RKO (cell line): Measurements from ENCODE around the gene UBR1.
"Not testable (repeated sequence)": the region's sequence is repeated elsewhere in the genome, so short reads cannot be mapped to it uniquely, and the experiment has no call there.

Source experiments
- DNase-seq: peaks from one replicate; pipeline ENCODE4 v3.0.0-alpha.2; 2016; ENCODE audit warnings: low spot score

Gene UBR1

DNA sequence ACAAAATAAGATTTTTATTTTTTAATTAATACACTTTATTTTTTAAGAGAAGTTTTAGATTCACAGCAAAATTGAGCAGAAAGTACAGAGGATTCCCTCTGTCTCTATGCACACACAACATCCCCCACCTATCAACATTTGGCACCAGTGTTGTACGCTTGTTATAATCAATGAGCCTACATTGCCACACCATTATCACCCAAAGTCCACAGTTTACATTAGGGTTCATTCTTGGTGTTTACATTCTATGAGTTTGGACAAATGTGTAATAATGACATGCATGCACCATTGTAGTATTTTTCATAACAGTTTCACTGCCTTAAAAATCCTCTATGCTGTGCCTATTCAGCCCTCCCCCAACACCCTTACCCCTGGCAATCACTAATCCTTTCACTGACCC is 134.0 kb downstream of the UBR1 start:
- DNase-seq = no peak

DNA sequence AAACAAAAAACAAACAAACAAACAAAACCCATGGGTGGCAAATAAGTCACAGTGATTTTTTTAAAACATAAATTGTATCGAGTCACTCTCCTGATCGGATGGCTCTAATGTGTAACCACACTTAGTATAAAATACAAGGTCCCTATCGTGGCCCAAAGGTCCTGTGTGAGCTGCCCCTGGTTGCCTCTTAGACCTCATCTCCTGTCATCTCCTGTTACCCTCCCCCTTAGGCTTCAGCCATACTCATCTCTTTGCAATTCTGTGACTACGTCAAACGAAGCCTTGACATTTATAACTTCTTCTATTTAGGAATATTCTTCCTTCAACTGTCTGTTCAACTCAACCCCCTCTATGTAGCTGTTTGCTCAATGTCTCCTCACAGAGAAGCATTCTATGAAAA is 141.4 kb downstream of the UBR1 start:
- no peak for DNase-seq

DNA sequence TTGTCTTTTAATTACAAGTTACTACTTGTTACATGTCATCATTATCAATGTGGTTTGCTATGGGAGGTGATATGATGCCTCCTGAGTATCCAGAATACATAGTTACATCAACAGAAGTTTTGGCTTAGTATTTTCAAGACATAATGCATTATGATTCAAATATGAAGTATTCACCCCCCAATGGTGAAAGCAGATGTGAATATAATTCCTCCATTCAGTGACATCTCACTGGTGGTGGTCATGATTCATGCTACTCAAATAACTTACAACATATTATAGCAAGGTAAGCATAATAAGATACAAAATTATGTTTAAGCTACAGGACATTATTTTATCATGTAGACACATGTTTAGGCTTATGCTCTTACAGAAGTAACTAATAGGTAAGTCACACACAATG is 150.3 kb downstream of the UBR1 start:
- DNase-seq = no peak

DNA sequence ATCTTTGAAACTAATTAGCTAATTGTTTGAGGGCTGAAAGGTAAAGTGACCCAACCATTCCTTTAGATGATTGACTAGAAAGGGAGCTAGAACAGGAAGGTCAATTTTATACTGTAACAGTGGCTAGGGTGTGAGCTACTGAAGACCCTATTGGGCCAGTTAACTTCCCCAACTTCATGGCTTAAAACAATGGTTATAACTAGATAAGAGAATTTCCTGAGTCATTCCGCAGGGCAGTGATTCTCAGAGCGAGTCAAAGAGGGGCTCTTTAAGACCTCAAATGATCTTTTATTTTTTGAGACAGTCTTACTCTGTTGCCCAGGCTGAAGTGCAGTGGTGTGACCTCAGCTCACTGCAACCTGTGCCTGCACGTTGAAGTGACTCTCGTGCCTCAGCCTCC is 151.5 kb downstream of the UBR1 start:
- no peak for DNase-seq

DNA sequence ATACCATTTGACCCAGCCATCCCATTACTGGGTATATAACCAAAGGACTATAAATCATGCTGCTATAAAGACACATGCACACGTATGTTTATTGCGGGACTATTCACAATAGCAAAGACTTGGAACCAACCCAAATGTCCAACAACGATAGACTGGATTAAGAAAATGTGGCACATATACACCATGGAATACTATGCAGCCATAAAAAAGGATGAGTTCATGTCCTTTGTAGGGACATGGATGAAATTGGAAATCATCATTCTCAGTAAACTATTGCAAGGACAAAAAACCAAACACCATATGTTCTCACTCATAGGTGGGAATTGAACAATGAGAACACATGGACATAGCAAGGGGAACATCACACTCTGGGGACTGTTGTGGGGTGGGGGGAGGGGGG is 156.9 kb downstream of the UBR1 start:
- not testable (repeated sequence) for DNase-seq

DNA sequence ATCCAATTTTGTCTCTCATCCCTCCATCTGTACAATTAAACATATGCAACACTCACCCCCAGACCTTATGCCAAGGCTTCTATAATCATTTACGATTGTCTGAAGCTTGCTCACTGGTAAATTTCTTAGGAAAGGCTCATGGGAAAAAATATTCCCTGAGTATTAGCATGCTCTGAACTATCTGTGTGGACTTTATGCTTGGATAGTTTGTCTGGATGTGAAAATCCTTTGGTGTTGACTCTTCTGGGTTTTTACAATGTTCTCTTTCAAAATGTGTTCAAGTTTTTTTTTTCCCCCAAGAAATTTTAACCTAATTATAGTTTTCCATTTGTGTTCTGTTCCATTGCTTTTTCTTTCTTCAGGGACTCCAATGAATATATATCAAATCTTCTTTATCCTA is 165.3 kb downstream of the UBR1 start:
- no peak for DNase-seq

DNA sequence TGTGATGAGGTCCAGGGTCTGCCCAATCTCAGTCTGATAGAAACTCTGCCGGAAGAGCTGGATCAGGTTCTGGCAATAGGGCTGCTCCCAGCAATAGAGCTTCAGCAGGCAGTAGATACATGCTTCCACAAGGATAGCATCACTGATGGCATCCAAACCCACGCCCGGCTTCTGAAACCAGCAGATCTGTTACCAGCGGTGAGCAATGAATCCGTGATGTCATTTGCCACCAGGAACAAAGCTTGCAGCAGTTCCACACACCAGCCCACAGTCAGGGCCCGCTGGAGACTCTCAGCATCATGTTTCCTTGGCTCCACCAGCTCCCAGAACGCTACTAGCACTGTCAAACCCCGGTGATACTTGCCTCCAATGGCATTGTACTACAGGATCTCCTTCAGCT is 166.0 kb downstream of the UBR1 start:
- DNase-seq = no peak

DNA sequence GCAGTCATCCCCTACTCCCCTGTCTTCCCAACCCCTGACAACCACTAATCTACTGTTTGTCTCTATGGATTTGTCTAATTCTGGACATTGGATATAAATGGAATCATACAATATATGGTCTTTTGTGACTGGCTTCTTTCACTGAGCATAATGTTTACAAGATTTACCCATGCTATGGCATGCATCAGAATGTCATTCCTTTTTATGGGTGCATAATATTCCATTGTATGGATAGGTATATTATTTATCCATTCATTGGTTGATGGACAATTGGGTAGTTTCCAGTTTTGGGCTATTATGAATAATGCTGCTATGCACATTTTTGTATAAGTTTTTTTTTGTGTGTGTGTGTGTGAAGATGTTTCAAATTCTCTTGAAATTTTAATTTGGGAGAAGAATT is 168.7 kb downstream of the UBR1 start:
- no peak for DNase-seq

DNA sequence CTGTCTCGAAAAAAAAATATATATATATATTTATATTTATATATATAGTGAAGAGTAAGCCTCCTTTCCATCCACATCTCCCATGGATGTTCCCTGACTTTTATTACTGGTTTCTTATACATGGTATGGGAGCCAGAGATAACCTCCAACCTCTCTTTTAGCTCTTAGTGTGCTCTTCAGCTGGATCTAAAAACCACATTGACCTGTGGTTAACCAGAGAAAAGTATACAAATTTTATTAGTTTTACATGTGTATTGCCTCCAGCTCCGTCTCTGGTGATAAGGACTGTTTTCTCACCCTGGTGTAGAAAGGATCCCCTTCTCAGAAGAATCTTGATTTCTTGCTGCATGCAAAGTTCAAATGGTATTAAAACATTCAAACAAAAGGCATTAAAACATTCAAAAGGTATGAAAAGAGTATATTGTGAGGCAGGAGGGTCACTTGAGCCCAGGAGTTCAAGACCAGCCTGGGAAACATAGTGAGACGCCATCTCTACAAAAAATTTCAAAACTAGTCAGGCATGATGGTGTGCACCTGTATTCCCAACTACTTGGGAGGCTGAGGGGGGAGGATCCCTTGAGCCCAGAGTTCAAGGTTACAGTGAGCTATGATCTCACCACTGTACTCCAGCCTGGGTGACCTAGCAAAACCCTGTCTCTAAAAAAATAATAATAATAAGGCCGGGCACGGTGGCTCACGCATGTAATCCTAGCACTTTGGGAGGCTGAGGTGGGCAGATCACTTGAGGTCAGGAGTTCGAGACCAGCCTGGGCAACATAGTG is 171.8 kb downstream of the UBR1 start:
- DNase-seq = no peak

DNA sequence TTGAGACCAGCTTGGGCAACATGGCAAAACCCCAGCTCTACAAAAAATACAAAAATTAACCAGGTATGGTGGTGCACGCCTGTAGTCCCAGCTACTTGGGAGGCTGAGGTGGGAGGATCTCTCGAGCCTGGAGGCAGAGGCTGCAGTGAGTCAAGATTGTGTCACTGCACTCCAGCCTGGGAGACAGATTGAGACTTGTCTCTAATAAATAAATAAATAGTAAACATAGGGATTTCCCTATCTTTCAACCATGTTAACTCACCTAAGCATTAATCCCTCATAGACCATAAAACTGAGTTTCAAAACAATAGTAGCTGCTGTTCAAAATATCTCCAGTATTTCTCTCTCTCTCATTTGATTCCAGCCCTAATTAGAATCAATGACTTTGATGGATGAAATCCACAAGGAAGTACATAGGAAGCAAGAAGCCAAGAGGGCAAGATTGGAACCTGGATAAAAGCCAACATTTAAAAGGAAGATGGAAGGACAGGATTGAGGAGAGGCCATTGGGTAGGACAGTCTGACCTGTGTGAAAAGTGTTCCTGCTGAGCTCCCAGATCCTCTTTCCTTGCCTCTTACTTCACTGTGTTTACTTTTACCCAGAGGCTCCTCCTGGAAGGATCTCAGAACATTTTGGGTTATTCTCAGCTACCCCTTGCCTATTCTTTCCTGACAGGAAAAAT is 172.9 kb downstream of the UBR1 start:
- DNase-seq = no peak

DNA sequence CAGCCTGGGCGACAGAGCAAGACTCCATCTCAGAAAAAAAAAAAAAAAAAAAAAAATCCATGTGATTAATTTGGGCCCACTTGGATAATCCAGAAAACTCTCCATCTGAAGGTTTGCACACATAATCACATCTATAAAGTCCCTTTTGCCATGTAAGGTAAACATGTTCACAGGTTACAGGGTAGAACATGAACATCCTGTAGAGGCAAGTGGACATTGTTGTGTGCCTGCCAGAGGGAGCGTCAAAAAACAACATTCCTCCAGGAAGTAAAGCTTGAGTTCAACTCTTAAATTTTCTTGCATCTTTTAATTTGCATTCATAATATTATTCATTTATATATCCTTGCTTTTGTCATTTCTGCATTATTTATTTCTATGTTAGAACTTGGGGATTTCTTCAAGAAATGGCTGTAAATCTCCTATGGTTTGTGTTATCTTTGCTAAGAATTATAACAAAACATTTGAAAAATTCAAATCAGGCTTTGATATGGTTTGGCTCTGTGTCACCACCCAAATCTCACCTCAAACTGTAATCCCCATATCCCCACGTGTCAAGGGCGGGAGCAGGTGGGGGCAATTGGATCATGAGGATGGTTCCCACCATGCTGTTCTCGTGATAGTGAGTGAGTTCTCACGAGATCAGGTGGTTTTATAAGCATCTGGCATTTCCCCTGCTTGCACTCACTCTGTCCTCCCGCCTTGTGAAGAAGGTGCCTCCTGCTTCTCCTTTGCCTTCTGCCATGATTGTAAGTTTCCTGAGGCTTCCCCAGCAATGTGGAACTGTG is 173.9 kb downstream of the UBR1 start:
- DNase-seq = no peak

DNA sequence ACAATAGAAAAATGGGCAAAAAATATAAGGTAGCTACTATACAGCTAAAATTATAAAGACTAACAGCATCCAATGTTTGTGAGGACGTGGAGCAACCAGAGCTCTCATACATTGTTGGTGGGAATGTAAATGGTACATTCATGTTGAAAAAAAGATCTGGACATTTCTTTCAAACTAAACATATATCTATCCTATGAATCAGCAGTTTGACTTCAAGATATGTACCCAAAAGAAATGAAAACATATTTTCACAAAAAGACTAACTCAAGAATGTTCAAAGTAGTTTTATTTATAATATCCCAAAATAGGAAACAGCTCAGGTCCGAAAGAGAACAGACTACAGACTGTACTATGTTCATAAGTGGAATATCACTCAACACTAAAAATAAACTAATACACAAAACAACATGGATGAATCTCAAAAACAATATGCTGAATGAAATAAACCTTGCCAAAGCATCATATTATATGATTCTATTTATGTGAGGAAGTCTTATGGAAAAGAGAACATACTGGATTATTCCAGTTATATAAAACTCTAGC is 176.5 kb downstream of the UBR1 start:
- DNase-seq = no peak

DNA sequence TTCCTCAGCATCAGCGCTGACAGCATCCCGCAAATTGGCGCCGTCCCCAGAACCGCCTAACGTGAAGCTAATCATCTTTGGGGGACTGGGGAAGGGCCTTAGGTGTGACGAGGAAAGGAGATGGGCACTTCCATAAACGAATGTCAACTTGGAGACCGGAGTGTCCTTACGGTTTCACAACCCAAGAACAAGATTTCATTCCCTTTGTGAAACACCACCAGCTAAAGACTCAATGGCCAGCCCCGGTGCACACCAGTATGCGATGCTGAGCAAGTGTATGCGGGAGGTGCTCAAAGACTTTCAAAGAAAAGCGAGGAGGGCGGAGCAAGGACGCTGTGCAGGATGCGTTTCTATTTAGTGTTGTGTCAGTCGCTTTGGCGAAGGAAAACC is 184.5 kb downstream of the UBR1 start:
- no peak for DNase-seq

DNA sequence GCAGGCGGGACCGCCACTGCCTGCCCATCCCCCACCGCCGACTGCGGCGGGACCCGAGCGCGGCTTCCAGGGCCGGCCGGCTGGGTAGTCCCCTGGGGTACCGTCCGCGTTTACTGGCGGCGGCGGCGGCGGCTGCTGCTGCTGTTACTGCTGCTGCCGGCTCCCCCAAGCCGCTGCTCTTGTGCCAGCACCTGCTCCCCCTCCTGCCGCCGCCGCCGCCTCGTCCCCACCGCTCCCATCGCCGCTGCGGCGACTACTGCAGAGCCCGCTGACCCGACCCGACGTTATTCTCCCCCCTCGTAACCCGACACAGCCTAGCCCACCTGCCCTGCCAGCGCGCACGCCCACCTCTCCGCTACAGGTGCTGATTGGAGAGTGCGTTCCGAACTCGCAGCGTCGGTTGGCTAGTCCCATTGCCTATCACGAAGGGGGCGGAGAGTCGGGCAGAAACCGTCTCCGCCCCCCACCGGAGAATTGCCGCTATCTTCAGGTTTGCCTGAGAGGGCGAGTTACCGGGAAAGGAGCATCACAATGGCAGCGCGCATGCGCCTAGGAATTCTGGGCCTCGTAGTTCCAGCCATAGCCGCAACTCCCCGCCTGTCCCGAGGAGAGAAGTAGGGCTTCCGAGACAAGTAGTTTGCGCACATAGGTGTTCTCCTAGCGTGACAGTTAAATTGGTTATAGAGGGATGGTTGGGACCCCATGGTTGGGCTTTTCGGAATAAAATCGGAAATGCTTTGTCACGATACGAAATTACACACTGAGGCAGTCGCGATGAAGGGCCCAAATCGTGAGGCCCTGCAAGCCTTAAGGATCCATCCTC is 185.1 kb downstream of the UBR1 start, which contains the start of gene TTBK2:
TSS of gene TTBK2 (minus strand) at position 260 of the 823 bp plus-strand sequence. CDS start 42,161 bp downstream, outside the sequence.
- peak; percentile 98 for DNase-seq

DNA sequence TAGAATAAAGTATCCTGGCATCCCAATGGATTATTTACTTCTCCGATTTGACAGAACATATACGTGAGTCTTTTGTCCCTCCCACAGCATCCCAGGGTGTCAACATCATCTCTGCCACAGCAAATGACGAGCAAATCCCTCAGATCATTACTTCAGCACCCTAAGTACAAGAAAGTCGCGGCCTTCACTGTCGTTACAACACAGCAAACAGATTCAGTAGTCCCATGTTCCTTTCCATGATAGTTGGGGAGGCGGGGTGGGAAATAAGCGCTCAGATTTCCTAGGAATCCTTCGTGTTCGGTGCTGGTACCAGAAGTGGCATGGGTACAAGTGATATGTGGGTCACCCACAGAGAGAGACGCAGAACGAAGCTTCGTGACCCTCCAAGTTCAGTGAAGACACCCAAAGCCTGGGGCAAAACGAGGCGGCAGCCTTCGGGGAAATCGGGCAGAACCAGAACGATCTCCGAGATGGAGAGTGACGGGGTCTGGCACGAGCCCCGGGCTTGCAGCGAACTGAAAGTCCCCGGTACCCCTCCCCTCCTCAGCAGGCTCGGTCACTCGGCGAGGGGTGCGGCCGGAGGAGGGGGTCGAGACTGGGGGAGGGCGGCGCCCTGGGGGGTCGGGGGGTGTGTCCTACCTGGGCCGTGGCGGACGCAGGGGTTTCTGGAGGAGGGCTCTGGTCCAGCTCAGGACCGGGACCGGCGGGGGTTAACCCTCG is 185.9 kb downstream of the UBR1 start:
- peak; percentile 75 for DNase-seq

DNA sequence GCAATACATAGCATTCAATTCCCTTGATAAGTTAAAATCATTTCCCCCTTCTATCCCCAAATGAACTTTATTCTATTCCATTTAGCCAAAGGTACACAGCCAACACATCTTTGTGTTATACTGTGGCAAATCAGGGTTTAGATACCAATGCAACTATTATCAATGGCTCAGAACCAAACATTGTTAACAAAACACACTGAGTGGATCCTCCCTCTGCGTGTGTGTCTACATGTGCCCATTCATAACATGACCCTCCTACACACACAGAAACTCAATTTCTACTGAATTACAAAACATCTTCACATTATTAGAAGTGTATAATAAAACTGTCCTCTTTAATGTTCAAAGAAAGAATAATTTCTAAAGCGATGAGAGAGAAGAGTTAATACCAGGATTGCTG is 186.5 kb downstream of the UBR1 start:
- DNase-seq = peak; percentile 15

DNA sequence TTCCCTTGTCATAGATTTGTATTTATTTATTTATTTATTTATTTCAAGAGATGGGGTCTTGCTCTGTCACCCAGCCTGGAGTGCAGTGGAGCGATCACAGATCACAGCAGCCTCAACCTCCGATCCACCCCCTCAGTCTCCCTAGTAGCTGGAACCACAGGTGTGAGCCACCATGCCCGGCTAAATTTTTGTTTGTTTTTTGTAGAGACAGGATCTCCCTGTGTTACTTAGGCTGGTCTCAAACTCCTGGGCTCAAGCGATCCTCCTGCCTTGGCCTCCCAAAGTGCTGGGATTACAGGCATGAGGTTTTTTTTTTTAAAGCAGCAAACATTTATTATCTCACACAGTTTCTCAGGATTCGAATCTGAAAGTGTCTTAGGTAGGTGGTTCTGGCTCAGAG is 187.8 kb downstream of the UBR1 start:
- DNase-seq = no peak

DNA sequence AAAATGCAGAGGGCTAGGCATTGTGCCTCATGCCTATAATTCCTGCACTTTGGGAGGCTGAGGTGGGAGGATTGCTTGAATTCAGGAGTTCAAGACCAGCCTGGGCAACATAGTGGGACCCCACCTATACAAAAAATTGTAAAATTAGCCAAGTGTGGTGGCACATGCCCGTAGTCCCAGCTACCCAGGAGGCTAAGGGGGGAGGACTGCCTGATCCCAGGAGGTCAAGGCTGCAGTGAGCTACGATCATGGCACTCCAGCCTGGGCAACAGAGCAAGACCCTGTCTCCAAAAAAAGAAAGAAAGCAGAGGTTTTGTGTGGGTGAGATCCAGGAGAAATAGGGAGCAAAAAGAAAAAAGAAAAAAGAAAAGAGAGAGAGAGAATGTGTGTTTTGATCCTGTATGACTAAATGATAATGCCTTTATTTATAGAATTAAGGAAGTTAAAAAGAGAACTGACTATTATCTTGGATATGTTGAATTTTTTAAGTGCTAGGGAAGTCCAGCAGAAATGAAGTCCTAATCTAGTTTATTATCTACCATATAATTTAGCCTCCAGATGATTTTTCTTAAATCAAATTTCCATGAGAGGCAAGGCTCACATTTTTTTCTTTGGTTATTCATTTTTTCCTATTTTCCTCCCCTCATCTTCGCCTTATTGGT is 190.1 kb downstream of the UBR1 start:
- DNase-seq = no peak

DNA sequence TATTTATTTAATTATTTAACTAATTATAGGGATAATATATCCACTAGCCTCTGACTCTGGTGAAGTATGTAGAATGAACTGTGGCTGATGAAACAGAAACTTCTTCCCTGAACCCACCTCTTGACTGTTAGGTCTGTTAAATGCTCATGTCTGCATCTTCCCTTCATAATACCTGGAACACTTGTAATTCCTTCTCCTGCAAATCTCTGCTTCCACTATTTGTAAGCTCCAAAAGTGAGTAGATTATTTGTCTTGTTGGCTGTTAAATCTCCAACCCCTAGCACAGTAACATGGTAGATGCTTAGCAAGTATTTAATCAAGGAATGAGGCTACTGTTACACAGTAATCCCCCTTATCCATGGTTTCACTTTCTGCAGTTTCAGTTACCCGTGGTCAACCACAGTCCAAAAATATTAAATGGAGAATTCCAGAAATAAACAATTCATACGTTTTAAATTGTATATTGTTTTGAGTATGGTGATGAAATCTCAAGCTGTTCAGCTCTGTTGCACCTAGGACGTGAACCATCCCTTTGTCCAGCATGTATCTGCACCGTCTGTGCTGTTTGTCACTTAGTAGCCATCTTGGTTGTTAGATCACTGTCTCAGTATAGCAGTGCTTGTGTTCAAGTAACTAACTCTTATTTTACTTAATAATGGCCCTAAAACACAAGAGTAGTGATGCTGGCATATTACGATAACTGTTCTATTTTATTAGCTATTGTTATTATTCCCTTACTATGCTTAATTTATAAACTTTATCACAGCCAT is 190.9 kb downstream of the UBR1 start:
- no peak for DNase-seq
